Measurements from ENCODE around the gene TP53I3.
A peak's percentile ranks its signal among the peaks of the same experiment; 100 is the strongest.
"Not testable (repeated sequence)": the region's sequence is repeated elsewhere in the genome, so short reads cannot be mapped to it uniquely, and the experiment has no call there.

The TP53I3 gene, protein sequence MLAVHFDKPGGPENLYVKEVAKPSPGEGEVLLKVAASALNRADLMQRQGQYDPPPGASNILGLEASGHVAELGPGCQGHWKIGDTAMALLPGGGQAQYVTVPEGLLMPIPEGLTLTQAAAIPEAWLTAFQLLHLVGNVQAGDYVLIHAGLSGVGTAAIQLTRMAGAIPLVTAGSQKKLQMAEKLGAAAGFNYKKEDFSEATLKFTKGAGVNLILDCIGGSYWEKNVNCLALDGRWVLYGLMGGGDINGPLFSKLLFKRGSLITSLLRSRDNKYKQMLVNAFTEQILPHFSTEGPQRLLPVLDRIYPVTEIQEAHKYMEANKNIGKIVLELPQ

DNA sequence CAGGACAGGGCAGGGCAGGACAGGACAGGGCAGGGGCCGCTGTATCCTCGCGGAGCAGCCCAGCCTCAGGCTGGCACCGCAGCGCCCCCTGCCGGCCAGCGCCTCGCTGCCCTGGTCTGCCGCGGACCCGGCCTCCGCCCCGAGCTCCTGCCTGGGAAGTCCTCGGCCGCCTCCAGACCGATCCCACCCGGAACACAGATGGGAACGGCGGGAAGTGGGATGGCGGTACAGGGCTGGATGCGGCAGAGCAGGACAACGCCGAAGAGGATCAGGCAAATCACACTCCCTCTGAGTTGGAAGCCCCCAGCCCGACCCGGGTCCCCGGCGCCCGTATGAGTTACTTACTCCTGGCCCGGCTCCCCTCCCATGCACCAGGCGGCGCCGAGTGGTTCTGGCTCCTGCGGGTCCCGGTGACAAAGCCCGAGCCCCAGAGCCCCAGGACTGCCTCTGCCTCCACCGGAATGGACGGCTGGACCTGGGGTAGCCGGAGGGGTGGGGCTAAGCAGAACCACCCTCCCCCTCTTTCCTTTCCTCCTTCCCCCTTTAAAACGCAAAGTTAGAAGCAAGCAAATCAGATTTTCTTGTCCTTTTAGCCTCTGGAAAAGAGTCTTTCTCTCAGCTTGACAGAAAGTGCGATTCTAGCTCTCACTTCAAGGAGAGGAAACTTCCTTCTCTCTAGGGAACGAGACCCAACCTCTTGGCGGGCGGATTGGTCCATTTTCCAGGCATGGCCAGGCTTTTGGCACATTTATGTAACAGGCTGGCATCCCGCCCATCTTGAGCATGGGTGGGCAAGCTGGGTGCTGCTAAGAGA, at the start of gene TP53I3:
TSS of gene TP53I3 (minus strand) at position 449 of the 814 bp plus-strand sequence. CDS start 508 bp downstream, outside the sequence.
- peak; percentile 90 for DNase-seq

- no peak for DNase-seq
These were observed 47.9 kb upstream of the TP53I3 start for GRCh38 chr2:24132543-24132942.

DNA sequence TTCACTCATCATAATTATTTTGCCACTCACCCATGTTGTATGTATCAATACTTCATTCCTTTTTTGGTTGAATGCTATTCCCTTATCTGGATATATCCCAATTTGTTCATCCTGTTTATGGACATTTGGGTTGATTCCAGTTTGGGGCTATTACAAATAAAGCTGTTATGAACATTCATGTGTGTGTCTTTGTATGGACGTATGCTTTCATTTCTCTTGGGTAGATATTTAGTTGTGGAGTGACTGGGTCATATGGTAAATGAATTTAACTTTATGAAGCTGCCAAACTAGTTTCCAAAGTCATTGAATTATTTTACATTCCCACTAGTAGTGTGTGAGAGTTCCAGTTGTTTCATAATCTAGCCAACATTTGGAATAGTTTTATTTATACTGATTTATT, 41.3 kb upstream of the TP53I3 start:
- no peak for DNase-seq

GRCh38 chr2:24123922-24124580, 39.4 kb upstream of the TP53I3 start:
- DNase-seq = peak; percentile 11

GRCh38 chr2:24123195-24123921, 38.7 kb upstream of the TP53I3 start, which contains the start of the genes FAM228B and PFN4:
FAM228B (plus strand) TSS chr2:24123469; CDS start chr2:24124362, 893 bp downstream.
PFN4 (minus strand) TSS chr2:24123334; CDS start chr2:24122535, 799 bp downstream.
- peak; percentile 48 for DNase-seq

DNA sequence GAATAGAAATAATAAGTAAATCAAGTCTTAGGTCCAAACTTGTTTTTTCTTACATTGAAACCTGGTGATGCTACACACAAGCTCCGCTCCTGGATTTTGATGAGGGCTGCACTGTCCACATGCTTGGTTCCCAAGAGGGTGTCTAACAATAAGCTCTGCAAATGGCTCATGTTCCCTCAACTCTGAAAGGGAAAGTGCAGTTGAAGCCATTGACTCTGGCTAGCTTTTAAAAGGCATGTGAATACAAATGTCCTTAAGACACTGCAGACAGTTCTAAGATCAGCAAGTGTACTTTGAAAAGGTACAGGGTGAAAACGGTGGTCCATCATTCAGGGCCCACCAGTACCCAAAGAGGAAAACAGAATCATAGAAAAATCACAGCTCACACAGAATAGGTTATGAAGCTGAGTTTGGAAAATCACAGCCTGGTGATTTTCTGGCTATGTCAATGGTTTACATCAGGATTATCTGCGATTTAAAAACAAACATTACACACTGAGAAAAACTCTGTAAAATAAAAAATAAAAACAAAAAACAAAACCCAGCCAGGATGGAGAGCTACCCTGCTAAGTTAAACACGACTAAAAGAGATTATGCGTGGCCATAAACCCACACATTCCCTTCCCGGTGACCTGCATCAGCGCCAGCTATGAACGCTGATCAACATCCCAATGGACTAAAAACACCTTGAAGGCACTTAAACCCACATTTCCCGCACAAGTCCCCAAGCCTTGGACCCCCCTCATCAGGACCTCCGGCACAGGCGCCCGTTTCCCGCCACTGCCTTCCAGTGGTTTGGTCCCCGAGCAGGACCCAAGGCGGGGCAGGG, 37.9 kb upstream of the TP53I3 start:
- DNase-seq = no peak

GRCh38 chr2:24121469-24121868, 36.8 kb upstream of the TP53I3 start:
- DNase-seq = no peak

- DNase-seq = no peak
These were observed 36.4 kb upstream of the TP53I3 start for GRCh38 chr2:24121066-24121465.

GRCh38 chr2:24117902-24118301, 33.3 kb upstream of the TP53I3 start:
- no peak for DNase-seq

DNA sequence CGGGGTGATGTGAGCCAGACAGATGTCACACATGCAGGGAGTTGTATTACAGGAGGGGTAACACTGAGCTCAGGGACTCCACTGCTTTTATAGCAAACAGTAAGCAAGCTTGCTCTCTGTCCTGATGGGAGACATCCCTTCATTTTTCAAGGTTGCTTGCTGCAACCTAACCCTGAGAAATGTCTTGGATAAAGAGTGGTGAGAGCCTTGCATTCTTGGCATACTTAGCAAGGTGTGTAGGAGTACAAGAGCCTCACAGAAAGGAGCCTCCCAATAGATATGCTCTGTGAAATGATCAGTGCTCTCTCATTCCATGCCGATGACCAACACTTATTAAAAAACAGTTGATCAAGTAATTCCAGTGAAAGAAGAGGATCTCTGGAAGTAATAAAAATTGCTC, 30.4 kb upstream of the TP53I3 start:
- peak; percentile 86 for DNase-seq

- DNase-seq = no peak
These were observed 26.8 kb upstream of the TP53I3 start for GRCh38 chr2:24111407-24111901.

- DNase-seq = no peak
These were observed 26.1 kb upstream of the TP53I3 start for GRCh38 chr2:24110660-24111303.

GRCh38 chr2:24109431-24109830, 24.8 kb upstream of the TP53I3 start:
- DNase-seq = not testable (repeated sequence)

- no peak for DNase-seq
These were observed 22.7 kb upstream of the TP53I3 start for GRCh38 chr2:24107336-24107735.

- DNase-seq = no peak
These were observed 22.2 kb upstream of the TP53I3 start for GRCh38 chr2:24106786-24107185.

DNA sequence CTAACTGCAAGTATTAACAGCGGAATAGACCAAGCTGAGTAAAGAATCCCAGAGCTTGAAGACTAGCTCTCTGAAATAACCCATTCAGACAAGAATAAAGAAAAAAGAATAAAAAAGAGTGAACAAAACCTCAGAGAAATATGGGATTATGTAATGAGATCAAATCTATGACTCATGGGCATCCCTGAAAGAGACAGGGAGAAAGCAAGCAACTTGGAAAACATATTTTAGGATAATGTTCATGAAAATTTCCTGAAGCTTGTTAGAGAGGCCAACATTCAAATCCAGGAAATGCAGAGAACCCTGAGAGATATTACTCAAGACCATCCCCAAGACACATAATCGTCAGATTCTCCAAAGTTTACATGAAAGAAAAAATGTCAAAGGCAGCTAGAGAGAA, 21.2 kb upstream of the TP53I3 start:
- DNase-seq = no peak

DNA sequence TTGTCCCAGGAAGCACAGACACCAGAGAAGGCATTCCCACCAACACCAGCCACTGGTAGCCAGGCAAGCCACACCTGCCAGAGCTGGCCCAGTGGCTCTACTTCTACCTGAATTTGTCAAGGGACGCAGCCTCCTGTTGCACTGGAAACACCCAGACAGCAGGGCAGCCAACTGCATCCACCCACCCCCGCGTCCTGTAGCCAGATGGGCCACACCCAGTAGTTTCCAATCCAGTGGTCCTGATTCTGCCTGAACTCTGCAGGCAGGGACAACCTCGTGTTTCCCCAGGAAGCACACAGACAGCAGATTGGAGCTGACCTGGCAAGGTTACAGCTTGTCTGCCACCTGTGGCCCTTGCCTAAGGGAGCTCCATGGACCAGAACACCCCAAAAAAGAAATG, 20.3 kb upstream of the TP53I3 start:
- DNase-seq = no peak

DNA sequence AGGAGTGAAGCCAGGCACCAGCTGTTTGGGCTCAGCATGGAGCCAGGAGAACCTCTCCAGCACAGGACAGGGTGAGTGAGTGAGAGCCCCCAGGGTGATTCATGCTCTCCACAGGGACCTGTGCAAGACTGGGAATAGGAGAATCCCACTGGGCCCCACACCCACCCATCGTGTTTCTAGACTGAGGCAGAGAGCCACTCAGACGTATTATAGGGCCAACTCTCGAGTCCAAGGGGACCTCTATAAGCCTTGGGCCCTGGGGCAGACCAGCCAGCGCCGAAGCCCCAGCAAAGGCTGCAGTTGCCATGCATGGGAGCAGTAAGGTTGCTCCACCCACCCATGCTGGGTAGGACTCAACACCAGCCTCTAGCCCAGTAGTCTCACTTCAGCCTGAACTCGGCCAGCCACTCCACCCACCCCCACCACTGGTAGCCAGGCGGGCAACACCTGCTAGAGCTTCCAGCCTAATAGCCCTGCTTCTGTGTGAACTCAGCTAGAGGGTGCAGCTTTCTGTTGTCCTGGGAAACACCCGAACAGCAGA, 19.5 kb upstream of the TP53I3 start:
- no peak for DNase-seq

- no peak for DNase-seq
These were observed 18.0 kb upstream of the TP53I3 start for GRCh38 chr2:24102677-24103076.

DNA sequence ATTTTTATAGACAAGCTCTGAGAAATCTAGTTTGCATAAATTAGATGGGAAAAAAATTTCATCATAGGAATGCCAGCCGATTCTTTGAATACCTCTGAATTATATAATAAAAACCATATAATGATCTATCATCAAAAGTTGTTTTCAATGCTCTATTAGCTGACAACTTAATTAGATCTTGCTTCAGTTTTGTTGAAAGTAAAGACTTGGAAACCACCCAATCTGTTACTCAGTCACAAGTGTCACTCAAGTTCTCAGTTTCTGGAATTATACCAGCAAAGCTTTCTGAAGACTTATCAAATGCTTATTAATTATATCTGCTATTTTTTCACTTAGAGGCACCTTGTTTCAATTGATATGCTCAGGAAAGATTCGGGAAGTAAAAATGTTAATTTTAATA, 17.4 kb upstream of the TP53I3 start:
- no peak for DNase-seq

- not testable (repeated sequence) for DNase-seq
These were observed 16.1 kb upstream of the TP53I3 start for GRCh38 chr2:24100732-24101131.
